Osteoblast (primary cell): ENCODE measurements around the gene NDUFAF2. TPM values are rescaled to one million over a fixed set of nuclear protein-coding genes. Genes with fewer than 3 reads are reported as not detected.
A peak's percentile ranks its signal among the peaks of the same experiment; 100 is the strongest.

Experiments used
- DNase-seq: peaks from one replicate; pipeline ENCODE4 v3.0.0; 2011; ENCODE audit warnings: low spot score, mixed read lengths; ENCODE audit not compliant: insufficient read length; ENCODE audit errors: missing footprints
- H2AFZ ChIP-seq: 2 replicates; pipeline ENCODE4 v1.6.0; 2011; ENCODE audit warnings: mild to moderate bottlenecking, low read length
- H3K27ac ChIP-seq: 2 replicates; pipeline ENCODE4 v1.5.1; 2011; ENCODE audit warnings: mild to moderate bottlenecking, low read depth, low read length, moderate library complexity
- H3K27me3 ChIP-seq: 2 replicates; pipeline ENCODE4 v1.6.0; 2012; ENCODE audit warnings: mild to moderate bottlenecking, control low read depth, inconsistent platforms, low read length, moderate library complexity; ENCODE audit not compliant: insufficient read depth
- H3K36me3 ChIP-seq: 2 replicates; pipeline ENCODE4 v1.5.1; 2011; ENCODE audit warnings: mild to moderate bottlenecking, low read length, control low read depth, moderate library complexity; ENCODE audit not compliant: insufficient read depth
- H3K4me1 ChIP-seq: 2 replicates; pipeline ENCODE4 v1.5.1; 2011; ENCODE audit warnings: mild to moderate bottlenecking, low read length, control low read depth, moderate library complexity; ENCODE audit not compliant: insufficient read depth
- H3K4me2 ChIP-seq: 2 replicates; pipeline ENCODE4 v1.6.0; 2011; ENCODE audit warnings: mild to moderate bottlenecking, low read length; ENCODE audit not compliant: insufficient read depth
- H3K4me3 ChIP-seq: fragments of 200-600 bp; sonication (generic); 3 replicates; pipeline ENCODE4 v1.5.1; 2012; ENCODE audit warnings: mild to moderate bottlenecking, low read length, inconsistent platforms; ENCODE audit not compliant: insufficient read depth
- H3K79me2 ChIP-seq: 2 replicates; pipeline ENCODE4 v1.6.0; 2012; ENCODE audit warnings: mild to moderate bottlenecking, low read length, control low read depth, inconsistent platforms; ENCODE audit not compliant: insufficient read depth
- H3K9me3 ChIP-seq: 2 replicates; pipeline ENCODE4 v1.5.1; 2011; ENCODE audit warnings: low read depth, low read length, control low read depth
- H4K20me1 ChIP-seq: 2 replicates; pipeline ENCODE4 v1.6.0; 2012; ENCODE audit warnings: mild to moderate bottlenecking, low read length, control low read depth; ENCODE audit not compliant: insufficient read depth
- CTCF ChIP-seq: IDR thresholded peaks from 2 replicates; pipeline ENCODE4 v1.5.1; 2011; ENCODE audit warnings: mild to moderate bottlenecking, low read depth, low read length, moderate library complexity; ENCODE audit errors: extremely low read depth
- total RNA-seq: library from RNA; depleted of rRNA; stranded (reverse); fragments of >200 nt; gene quantifications from 2 replicates; pipeline ENCODE4 v1.2.3, GENCODE V29; 2012

The NDUFAF2 gene
- total RNA-seq, 1 donor: 22.1 TPM

- Histone ChIP-seq H4K20me1 (no peaks in the 10 kb centered on the region), H3K4me2 (no peak overlapping the region), H3K79me2 (peaks cover under 1% of the 10 kb centered on the region), H3K36me3 (no peaks in the 10 kb centered on the region), H2AFZ (no peak overlapping the region), H3K27ac (no peak overlapping the region), H3K27me3 (no peaks in the 10 kb centered on the region), H3K9me3 (no peaks in the 10 kb centered on the region), H3K4me3 (no peak overlapping the region), H3K4me1 (no peaks in the 10 kb centered on the region)
- no peak for TF ChIP-seq CTCF
- no peak for DNase-seq
Measured at GRCh38 chr5:61151893-61152292, 206.9 kb downstream of the NDUFAF2 start.

- no peaks in the 10 kb centered on the region for H4K20me1 ChIP-seq
Measured at GRCh38 chr5:61159070-61159469, 214.1 kb downstream of the NDUFAF2 start.

GRCh38 chr5:61159836-61160235 is 214.8 kb downstream of the NDUFAF2 start:
- peaks cover 20% of the 10 kb centered on the region for H3K4me1 ChIP-seq
- no peak overlapping the region for H2AFZ ChIP-seq
- H3K4me2 ChIP-seq: no peak overlapping the region
- H3K36me3 ChIP-seq: peaks cover 17% of the 10 kb centered on the region
- peaks cover 65% of the 10 kb centered on the region for H3K79me2 ChIP-seq
- H3K27ac ChIP-seq: peak overlapping the region; percentile 10
- no peak overlapping the region for H3K4me3 ChIP-seq
- H4K20me1 ChIP-seq: no peaks in the 10 kb centered on the region
- no peak for DNase-seq
- no peaks in the 10 kb centered on the region for H3K27me3 ChIP-seq
- H3K9me3 ChIP-seq: no peaks in the 10 kb centered on the region
- TF ChIP-seq CTCF: no peak

More at GRCh38 chr5:61159070-61159469, 214.1 kb downstream of the NDUFAF2 start:
- TF ChIP-seq CTCF: peak; percentile 22
- Histone ChIP-seq H3K27me3 (no peaks in the 10 kb centered on the region), H3K4me3 (no peak overlapping the region), H3K4me2 (no peak overlapping the region), H2AFZ (no peak overlapping the region), H3K79me2 (peaks cover 62% of the 10 kb centered on the region), H3K9me3 (no peaks in the 10 kb centered on the region), H3K36me3 (peaks cover 17% of the 10 kb centered on the region), H3K27ac (no peak overlapping the region), H3K4me1 (peaks cover 20% of the 10 kb centered on the region)
- peak; percentile 27 for DNase-seq

- H3K79me2 ChIP-seq: peaks cover 65% of the 10 kb centered on the region
- peak overlapping the region; percentile 97 for H3K4me3 ChIP-seq
- H4K20me1 ChIP-seq: no peaks in the 10 kb centered on the region
Measured at GRCh38 chr5:61160497-61160896, 215.5 kb downstream of the NDUFAF2 start.

More at GRCh38 chr5:61160497-61160896, 215.5 kb downstream of the NDUFAF2 start:
- H2AFZ ChIP-seq: no peak overlapping the region
- H3K4me2 ChIP-seq: peak overlapping the region; percentile 83
- peaks cover 20% of the 10 kb centered on the region for H3K4me1 ChIP-seq
- no peak for DNase-seq
- H3K36me3 ChIP-seq: peaks cover 17% of the 10 kb centered on the region
- H3K27me3 ChIP-seq: no peaks in the 10 kb centered on the region
- H3K9me3 ChIP-seq: no peaks in the 10 kb centered on the region
- H3K27ac ChIP-seq: no peak overlapping the region
- no peak for TF ChIP-seq CTCF
